Stimulated activated CD8-positive, alpha-beta memory T cell treated with anti-CD3 and anti-CD28 coated beads, Interleukin-4, amount 100 ng/mL, for 1 hour (primary cell): Measurements from ENCODE around the gene NR5A1.

Source experiments
- DNase-seq, 2 donors: peaks; one replicate each; pipeline ENCODE4 v3.0.0-alpha.2; 2020; ENCODE audit warnings: low read depth in 2 of 2, low spot score in 1 of 2

The NR5A1 gene

DNA sequence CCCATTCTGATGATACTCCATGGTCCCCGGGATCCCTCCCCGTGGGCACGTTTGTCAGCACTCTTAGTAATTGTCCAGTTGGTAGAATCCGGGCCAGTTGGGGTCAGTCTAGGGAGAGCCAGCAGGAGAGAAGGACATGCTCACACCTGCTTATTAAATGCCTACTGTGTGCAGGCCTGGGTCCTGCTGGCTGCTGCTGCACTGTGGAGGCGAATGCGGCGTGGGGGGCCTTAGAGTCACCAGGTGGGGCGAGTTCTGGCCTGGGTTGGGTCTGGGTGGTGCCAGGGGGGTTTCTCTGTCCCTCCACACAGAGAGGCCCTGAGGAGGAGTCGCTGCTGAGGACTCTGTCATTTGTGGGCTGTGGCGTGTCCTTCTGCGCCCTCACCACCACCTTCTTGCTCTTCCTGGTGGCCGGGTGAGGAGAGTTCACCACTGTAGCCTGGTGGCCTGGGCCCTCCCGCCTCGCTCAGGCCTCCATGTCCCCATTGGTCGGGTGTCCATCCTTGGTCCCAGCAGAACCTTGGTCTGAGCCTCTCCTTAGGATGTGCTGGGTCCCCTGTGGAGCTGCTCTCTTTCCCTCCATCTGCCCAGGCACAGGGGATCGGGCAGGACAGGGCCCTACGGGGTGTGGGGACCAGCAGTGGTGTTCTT is 39.7 kb downstream of the NR5A1 start:
- no peak for DNase-seq

DNA sequence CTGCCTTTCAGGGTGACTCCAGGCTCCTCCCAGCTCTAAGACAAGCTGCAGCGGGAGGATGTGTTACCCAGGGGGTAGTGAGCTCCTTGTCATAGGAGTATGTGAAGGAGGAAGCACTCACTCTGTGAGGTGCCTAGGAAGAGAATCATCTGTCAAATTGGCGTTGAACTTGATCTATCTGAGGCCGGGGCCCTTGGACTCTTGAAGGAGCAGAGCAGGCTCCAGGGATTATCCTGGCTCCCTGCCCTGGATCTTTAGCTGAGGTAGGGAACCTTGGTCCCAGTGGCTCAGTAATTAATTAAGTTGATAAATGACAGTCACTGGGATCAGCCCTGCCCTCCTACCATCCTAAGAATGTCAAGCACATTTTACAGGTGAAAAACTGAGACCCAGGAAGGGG is 41.5 kb downstream of the NR5A1 start:
- no peak for DNase-seq

DNA sequence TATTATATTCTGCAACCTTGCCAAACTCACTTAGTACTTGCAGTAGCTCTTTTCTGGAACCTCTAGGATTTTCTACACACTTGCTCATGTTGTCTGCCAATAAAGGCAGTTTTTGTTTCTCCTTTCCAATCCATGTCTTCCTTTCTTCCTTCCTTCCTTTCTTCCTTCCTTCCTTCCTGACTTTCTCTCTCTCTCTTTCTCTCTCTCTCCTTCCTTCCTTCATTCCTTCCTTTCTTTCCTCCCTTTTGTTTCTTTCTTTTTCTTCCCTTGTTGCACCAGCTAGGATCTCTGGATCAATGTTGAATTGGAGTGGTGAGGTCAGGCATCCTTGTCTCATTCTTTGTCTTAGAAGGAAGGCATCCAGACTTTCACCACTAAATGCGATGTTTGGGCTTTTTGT is 44.5 kb downstream of the NR5A1 start:
- DNase-seq = no peak

DNA sequence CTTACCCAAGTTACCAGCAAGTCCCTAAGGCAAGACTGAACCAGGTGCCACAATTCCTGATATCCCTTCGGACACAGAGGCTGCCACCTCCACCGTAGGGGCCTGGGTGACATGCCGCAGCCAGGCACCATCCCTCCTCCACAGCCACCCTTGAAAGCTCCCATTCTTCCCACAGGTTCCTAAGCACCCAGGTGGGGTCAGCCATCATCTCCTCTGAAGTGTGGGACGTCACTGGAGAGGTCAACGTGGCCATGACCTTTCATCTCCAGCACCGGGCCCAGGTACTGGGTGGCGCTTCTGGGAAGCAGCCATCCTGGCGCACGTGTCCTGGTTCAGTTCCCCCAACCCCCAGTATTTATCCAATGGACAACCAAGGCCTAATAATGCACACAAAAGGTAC is 48.8 kb downstream of the NR5A1 start:
- DNase-seq = no peak

DNA sequence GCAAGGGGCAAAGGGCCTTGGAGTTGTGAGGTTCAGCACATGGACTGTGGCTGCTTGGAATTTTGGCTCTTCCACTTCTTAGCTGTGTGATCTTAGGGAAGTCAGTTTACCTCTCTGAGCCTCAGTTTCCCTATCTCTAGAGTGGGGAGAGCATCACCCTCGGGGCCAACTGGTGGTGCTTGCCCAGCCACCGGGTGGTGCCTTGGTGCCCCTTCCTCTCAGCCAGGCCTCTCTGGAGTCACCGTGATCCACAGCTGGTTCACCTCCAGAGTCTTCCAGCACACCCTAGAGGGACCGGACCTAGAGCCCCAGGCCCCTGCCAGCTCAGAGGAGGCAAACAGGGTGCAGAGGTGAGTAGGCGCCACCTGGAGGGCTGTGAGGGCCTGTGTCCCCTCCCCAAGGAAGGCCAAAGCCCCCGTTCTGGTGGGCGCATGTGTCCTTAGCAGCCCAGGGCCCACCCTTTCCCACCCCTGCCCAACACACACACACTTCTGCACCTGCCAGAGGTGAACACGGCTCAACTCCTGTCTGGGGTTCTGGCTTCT is 49.2 kb downstream of the NR5A1 start:
- no peak for DNase-seq

DNA sequence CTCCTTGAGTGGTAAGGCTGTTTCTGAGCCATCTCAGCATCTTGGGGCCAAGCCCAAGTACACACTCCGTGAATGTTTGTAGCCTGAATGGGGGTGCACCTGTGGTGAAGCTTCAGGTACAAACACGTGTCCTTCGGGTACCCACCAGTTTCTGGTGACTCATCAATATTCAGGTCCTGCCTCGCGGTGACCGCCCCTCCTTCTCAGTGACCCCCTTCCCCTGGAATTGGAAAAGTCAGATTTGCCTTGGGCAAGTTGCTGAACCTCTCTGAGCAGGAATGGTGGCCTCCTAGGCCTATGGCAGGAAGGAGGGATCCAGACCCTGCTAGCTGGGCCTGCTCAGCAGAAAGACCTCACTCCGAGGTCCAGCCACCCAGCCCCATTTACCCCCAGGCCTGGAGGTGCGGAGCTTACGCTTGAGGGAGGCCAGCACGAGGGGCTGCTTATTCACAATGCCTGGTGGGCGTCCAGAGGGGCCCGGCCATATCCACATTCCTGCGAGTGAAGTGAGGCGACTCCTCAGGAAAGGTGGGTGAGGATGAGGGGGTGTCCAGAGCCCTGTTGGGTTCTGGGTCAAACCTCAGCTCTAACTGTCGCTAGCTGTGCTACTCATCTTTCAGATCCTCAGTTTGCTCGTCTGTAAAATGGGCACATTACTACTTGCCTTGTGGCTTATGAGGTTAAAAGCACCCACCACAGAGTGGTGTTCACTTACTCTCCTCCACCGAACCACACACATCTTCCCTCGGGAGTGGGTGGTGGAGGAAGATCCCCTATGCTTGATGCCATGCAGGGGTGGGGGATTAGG is 49.9 kb downstream of the NR5A1 start:
- DNase-seq = no peak

DNA sequence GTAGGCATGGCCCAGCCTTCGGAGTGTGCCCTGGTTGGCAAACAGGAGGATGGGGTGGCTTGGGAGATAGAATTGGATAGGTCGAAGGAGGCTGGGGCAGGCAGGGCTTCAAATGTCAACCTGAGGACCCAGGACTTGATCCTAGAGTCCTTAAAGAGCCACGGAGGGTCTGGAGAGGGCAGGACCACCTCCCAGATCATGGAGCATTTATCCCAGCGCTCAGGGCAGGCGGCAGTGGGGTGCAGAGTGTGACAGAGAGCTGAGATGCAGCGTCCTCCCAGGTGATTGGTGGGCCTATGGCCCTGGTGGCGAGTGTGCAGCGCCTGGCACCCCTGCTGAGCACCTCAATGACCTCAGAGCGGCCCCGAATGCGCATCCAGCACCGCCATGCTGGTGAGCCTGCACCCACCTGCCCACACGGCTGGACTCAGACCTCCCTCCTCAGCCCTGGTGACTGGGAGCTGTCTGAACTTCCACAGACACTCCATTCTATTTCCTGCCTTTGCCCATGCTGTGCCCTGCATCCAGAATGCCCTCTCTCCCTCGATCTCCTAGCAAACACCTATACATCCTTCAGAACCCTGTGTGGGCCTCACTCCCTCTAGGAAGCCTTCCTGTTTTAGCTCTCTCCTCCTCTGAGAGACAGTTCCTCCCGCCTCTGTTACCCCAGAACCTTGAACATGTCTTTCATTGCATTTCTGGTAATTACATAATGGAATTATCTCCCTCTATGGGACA is 50.7 kb downstream of the NR5A1 start:
- no peak for DNase-seq

DNA sequence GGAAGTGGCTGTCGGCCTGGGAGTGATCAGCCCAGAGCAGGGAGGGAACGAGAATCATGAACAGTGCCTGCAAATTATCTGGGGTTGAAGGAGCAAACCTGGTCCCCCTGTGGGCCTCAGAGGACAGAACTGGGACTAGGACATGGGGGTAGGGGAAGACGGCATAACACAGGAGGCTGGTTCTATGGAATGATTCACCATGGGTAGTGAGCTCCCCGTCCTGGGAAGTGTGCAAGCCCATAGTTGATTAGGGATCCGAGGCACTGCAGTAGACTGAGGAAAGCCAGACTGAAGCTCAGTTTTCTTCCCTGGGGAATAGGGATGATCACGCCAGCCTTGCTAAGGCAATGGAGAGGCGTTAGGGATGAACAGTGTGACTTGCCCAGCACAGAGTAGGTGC is 51.4 kb downstream of the NR5A1 start:
- DNase-seq = no peak

DNA sequence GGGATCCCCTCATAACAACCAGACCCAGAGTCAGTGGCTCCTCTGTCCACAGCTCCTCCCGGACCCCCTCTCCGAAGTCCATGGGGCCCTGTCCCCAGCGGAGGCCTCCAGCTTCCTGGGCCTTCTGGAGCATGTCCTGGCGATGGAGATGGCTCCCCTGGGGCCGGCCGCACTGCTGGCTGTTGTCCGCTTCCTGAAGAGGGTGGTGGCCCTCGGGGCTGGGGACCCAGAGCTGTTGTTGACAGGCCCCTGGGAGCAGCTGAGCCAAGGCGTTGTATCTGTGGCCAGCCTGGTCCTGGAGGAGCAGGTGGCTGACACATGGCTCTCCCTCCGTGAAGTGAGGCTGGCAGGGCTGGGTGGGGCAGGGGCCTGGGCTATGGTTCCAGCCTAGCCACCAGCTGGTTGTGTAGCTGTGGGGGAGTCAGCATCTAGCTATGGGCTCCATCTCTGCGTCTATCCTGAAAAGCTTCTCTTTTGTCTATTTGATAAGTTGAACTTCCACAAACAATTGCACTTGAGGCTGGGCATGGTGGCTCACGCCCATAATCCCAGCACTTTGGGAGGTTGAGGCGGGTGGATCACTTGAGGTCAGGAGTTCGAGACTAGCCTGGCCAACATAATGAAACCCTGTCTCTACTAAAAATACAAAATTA is 52.3 kb downstream of the NR5A1 start:
- no peak for DNase-seq

DNA sequence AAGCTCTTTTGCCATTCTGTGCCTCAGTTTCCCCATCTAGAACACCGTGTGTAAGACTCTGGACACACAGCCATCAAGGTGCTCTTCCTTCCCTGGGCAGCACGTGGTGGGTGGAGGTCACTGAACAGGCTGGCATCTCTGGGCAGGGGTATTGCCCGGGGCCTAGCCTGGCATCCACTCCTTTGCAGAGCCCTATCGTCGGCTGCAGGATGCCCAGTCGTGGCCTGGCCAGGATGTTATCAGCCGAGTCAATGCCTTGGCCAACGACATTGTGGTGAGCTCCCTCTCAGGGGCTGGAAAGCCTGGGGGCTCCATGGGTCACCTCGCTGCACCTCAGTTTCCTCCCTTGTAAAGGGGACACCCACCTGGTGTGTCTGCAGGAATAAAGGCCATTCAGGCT is 52.9 kb downstream of the NR5A1 start:
- no peak for DNase-seq

DNA sequence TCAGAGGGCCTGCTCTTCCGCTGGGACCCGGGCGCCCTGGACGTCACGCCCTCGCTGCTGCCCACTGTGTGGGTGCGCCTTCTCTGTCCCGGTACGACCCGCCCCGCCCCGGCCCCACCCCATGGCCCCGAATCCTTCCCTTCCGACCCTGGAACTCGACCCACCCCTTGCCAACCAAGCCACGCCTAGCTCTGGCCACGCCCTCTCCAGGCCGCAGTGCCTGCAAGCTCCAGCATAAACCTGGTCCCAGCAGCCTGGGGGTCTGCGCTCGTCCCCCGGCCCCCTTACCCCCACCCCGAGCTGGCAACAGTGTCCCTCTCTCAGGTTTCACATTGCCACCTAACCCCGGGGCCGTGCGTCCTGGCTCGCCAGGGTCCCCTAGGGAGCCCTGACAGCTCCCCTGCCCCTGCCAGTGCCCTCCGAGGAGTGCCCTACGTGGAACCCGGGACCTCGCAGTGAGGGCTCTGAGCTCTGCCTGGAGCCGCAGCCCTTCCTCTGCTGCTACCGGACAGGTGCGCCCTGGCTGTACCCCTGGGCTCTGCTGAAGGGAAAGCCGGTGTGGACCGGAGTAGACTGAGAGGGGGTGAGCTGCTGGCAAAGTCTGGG is 53.5 kb downstream of the NR5A1 start:
- DNase-seq = no peak

DNA sequence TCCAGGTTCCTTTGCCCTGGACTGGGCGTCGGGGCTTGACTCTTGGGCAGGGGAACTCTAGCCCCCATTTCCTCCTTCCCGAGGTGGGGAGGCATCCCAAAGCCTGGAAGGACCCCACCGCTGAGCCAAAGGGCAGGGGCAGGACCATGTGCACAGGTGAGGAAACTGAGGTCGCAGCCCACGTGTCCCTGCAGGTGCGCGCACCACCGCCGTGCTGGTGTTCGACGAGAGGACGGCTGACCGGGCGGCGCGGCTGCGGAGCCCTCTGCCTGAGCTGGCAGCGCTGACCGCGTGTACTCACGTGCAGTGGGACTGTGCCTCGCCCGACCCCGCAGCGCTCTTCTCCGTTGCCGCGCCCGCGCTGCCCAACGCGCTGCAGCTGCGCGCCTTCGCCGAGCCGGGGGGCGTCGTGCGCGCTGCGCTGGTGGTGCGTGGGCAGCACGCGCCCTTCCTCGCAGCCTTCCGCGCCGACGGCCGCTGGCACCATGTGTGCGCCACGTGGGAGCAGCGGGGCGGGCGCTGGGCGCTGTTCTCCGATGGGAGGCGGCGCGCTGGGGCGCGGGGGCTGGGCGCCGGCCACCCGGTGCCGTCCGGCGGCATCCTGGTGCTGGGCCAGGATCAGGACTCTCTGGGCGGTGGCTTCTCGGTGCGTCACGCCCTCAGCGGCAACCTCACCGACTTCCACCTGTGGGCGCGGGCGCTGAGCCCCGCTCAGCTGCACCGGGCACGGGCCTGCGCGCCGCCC is 54.2 kb downstream of the NR5A1 start:
- DNase-seq = no peak

DNA sequence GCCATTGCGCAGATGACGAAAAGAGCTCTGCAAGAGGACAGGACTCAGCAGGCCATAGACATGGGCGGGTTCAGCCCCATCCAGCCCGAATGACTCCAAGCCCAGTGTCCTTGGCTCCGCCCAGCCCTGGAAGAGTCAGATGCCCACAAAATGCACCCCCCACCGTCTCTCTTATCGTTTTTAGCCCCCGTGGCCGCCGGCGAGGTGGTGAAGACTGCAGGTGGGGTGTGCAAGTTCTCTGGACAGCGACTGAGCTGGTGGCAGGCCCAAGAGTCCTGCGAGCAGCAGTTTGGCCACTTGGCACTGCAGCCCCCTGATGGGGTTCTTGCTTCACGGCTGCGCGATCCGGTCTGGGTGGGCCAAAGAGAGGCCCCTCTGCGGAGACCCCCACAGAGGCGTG is 54.9 kb downstream of the NR5A1 start:
- DNase-seq = no peak

DNA sequence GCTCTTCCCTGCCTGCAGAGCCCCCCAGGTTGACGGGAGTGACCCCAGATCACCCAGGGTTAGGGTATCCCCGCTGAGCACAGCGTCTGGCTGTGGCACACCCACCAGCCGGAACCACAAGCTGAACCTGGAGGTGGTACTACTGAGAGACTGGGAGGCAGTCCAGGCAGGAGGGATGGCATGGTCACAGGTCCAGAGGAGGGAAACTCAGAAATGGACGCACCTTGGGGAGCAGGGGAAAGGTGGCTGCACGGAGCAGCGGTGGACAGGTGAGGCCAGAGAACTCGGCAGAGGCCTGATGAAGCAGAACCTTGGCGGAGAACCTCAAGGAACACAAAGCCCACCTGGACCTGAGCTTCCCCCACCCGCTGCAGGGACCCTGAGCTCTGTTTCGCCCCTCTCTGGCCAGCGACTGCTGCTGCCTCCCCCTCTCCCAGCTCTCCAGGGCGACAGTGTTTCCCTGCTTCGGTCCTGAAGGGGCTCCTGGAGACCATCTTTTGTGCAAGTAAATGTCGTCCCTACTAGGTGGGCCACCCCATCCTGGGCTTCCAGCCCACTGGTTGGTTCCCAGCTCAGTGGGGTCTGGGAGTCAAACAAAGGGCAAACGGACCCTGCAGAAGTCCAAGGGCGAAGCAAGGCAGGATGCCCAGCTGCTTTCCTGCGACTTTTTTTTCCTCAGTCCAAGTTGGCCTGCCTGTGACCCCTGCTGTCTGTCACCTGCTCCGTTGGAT is 56.1 kb downstream of the NR5A1 start:
- DNase-seq = no peak

DNA sequence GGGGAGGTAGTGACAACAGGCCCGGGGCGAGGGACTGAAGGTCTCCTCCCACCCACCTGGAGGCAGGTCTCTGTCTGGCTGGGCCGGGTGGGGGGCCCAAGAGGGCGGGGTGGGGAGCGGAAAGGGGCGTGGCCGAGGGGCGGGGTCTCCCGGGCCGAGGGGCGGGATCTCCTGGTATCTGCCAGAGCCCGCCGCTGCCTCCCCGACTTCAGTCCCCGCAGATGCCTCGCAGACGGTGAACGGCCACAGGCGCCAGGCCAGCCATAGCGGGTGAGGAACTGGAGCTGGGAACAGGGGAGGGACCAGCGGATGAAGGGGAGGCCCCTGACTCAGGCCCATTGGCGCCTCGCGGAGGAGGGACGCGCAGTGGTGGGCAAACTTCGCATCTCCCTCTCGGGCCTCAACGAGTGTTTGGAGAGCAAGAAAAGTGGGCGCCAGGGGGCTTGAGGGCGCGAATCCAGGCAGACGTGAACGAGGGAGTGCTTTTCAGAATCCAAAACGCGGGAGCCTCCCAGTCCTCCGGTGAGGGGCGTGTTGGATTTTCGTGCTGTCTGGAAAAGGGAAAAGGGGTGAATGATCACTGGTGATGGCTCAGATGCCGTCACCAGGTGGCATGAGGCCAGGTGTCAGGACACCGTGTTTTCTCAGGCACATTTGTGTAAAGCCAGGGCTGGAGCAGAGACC is 56.8 kb downstream of the NR5A1 start, which contains the start of gene ADGRD2:
Gene ADGRD2 (plus strand): TSS at position 211 of the 684 bp plus-strand sequence. CDS start 1,216 bp downstream, outside the sequence.
- no peak for DNase-seq

DNA sequence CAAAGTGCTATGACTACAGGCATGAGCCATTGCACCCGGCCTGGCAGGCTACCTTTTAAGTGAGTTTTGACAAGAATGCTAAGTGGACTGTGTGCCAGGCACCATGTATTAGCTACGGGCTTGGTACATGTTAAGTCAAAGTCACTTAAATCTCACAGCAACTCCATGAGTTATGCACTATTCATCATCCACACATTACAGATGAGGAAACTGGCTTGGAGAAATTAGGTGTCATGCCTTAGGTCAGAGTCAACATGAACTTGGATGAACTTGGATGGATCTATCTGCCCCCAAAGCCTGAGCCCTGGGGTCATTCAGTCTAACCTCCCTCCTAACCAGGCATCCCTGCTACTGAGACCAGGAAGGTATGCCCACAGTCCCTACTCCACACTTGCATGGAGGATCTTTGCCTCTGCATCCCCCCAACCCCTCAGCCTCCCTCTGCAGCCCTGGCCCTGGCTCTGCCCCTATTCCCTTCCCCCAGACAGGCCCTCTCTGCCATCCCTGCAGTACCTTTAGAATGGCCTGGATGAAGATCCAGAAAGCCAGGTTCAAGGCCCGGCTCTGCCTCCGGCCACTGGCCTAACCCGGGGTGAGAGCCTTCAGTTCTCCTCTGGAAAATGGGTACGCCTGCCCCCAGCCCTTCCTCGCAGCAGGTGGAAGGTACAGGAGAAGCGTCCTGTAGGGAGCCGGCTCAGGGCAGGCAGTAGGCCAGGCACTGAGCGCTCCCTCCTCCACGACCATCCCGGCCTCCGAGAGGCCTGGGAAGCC is 57.6 kb downstream of the NR5A1 start:
- no peak for DNase-seq

DNA sequence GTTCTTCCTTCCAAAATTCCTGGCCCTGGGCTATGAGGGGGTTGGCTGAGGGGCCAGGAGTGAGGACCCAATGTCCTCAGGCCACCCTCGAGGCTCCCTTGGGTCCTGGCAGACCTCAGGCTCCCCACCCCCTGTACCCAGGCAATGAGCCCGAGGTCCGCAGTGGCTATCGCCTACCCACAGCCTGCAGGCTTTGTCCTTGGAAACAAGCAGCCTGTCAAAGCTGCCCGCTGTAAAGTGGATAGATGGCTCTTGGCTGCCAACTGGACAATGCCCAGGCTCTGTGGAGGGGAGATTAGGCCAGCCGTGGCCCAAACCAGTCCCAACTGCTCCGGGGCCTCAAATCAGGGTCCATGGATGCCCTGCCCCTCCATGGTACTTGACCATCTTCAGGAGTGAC is 59.2 kb downstream of the NR5A1 start:
- no peak for DNase-seq

DNA sequence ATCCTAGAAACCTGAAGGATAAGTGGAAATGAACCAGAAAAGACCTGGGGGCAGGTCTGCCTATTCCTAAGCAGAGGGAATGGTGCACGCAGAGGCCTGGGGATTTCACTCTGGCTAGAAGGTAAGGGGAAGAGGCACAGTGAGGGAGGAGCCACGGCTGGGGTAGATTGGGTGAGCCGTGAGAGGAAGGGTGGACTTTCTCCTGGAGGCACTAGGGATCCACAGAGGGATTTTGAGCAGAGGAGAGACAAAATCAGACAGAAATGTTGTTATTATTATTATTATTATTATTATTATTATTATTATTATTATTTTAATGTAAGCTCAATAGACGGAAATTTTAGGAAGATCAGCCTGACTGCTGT is 59.9 kb downstream of the NR5A1 start:
- no peak for DNase-seq
